ENCODE results near the gene GCN1. TPM values are rescaled to one million over a fixed set of nuclear protein-coding genes. Genes with fewer than 3 reads are reported as not detected.

Gene GCN1
- total RNA-seq, 1 experiment from 2014 or later, result 181 TPM

DNA sequence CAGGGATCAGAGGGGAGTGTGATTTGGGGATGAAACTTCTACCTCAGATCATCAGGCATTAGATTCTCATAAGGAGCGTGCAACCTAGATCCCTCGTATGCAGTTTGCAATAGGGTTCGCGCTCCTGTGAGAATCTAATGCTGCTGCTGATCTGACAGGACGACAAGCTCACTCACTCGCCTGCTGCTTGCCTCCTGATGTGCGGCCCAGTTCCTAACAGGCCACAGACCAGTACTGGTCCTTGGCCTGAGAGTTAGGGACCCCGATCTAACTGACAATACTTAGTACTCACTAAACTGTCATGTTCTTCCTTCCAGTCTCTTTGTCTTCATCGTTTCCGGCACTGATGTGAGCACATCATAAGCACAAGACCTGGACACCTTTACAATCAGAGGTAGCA is 11.7 kb upstream of the GCN1 start:
- Mint-ChIP-seq H3K27ac (no peak overlapping the region), H3K4me3 (no peak overlapping the region), H3K36me3 (peaks cover 33% of the 10 kb centered on the region), H3K9me3 (peaks cover 10% of the 10 kb centered on the region), H3K4me1 (peaks cover 3% of the 10 kb centered on the region), H3K27me3 (ENCODE audit: low read depth) (no peaks in the 10 kb centered on the region)
- ChIA-PET POLR2A (no interaction called here), CTCF (interaction anchor here (3.1 kb wide), 1 partner anchor 22 kb away, joined by 13 read pairs; no protein-coding TSS in a partner anchor)
- TF ChIP-seq ZBTB21 (CRISPR knock-in tag; IDR thresholded peaks at IDR 0.05; ENCODE audit: borderline replicate concordance) (no peak), ZNF512 (CRISPR knock-in tag; IDR thresholded peaks at IDR 0.05; ENCODE audit: borderline replicate concordance) (no peak), CREB1 (CRISPR knock-in tag; IDR thresholded peaks at IDR 0.05) (no peak), CREM (CRISPR knock-in tag; IDR thresholded peaks at IDR 0.05) (no peak)
- TF ChIP-seq, protein P1, sequence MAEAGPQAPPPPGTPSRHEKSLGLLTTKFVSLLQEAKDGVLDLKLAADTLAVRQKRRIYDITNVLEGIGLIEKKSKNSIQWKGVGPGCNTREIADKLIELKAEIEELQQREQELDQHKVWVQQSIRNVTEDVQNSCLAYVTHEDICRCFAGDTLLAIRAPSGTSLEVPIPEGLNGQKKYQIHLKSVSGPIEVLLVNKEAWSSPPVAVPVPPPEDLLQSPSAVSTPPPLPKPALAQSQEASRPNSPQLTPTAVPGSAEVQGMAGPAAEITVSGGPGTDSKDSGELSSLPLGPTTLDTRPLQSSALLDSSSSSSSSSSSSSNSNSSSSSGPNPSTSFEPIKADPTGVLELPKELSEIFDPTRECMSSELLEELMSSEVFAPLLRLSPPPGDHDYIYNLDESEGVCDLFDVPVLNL (CRISPR knock-in tag; IDR thresholded peaks at IDR 0.05; ENCODE audit: borderline replicate concordance, low read depth), result no peak
- TF ChIP-seq, protein P2, sequence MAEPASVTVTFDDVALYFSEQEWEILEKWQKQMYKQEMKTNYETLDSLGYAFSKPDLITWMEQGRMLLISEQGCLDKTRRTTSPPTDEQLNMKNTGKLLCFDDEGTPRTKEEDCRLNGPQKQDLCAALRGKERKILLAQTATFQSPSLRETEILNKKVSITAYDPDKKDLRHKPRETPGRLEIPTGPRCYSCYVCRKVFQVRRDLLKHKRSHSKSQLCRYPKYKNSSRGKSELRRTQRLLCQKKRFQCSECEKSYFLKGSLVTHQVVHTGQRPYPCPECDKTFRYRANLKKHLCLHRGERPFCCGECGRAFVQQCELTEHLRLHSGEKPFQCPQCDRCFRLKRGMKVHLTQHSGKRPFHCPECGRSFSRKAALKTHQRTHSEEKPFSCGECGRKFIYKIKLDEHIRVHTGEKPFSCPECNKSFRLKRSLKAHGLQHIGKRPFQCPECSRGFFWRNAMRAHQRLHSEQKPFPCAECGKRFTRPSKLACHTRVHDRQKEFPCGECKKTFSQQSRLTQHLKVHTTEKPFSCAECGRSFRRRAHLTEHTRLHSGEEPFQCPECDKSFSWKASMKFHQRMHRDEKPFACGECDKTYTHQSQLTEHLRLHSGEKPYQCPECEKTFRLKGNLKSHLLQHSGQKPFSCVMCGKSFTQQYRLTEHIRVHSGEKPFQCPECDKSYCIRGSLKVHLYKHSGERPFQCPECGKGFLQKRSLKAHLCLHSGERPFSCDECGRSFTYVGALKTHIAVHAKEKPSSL (CRISPR knock-in tag; conservative IDR thresholded peaks at IDR 0.05), result no peak
- no peak for DNase-seq (ENCODE audit: low spot score)
- no peak for ATAC-seq

- Mint-ChIP-seq H3K4me3 (no peak overlapping the region), H3K9me3 (peaks cover 10% of the 10 kb centered on the region), H3K27ac (no peak overlapping the region), H3K27me3 (ENCODE audit: low read depth) (no peaks in the 10 kb centered on the region), H3K36me3 (peaks cover 42% of the 10 kb centered on the region), H3K4me1 (peaks cover 13% of the 10 kb centered on the region)
- POLR2A ChIA-PET, result interaction anchor here (0.9 to 1.4 kb wide), 2 partner anchors 24 to 87 kb away, joined by 4 to 9 read pairs; partner anchors contain the start of gene RNU4-2
- ATAC-seq (no peak), DNase-seq (ENCODE audit: low spot score) (no peak)
- CTCF ChIA-PET, result interaction anchor here (1.1 to 2.1 kb wide), 2 partner anchors 24 to 32 kb away, joined by 7 to 8 read pairs; no protein-coding TSS in a partner anchor
- TF ChIP-seq, protein P3, sequence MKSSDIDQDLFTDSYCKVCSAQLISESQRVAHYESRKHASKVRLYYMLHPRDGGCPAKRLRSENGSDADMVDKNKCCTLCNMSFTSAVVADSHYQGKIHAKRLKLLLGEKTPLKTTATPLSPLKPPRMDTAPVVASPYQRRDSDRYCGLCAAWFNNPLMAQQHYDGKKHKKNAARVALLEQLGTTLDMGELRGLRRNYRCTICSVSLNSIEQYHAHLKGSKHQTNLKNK (CRISPR knock-in tag; IDR thresholded peaks at IDR 0.05), result no peak
- TF ChIP-seq, protein P4, sequence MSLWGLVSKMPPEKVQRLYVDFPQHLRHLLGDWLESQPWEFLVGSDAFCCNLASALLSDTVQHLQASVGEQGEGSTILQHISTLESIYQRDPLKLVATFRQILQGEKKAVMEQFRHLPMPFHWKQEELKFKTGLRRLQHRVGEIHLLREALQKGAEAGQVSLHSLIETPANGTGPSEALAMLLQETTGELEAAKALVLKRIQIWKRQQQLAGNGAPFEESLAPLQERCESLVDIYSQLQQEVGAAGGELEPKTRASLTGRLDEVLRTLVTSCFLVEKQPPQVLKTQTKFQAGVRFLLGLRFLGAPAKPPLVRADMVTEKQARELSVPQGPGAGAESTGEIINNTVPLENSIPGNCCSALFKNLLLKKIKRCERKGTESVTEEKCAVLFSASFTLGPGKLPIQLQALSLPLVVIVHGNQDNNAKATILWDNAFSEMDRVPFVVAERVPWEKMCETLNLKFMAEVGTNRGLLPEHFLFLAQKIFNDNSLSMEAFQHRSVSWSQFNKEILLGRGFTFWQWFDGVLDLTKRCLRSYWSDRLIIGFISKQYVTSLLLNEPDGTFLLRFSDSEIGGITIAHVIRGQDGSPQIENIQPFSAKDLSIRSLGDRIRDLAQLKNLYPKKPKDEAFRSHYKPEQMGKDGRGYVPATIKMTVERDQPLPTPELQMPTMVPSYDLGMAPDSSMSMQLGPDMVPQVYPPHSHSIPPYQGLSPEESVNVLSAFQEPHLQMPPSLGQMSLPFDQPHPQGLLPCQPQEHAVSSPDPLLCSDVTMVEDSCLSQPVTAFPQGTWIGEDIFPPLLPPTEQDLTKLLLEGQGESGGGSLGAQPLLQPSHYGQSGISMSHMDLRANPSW (CRISPR knock-in tag; conservative IDR thresholded peaks at IDR 0.05; ENCODE audit: low read depth), result no peak
- TF ChIP-seq, protein P5, sequence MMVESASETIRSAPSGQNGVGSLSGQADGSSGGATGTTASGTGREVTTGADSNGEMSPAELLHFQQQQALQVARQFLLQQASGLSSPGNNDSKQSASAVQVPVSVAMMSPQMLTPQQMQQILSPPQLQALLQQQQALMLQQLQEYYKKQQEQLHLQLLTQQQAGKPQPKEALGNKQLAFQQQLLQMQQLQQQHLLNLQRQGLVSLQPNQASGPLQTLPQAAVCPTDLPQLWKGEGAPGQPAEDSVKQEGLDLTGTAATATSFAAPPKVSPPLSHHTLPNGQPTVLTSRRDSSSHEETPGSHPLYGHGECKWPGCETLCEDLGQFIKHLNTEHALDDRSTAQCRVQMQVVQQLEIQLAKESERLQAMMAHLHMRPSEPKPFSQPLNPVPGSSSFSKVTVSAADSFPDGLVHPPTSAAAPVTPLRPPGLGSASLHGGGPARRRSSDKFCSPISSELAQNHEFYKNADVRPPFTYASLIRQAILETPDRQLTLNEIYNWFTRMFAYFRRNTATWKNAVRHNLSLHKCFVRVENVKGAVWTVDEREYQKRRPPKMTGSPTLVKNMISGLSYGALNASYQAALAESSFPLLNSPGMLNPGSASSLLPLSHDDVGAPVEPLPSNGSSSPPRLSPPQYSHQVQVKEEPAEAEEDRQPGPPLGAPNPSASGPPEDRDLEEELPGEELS (CRISPR knock-in tag; IDR thresholded peaks at IDR 0.05), result no peak
- TF ChIP-seq FOXJ3 (CRISPR knock-in tag; IDR thresholded peaks at IDR 0.05; ENCODE audit: borderline replicate concordance) (no peak), ZNF263 (CRISPR knock-in tag; IDR thresholded peaks at IDR 0.05; ENCODE audit: low read depth) (no peak), GTF2I (CRISPR knock-in tag; conservative IDR thresholded peaks at IDR 0.05) (no peak), IRF2 (CRISPR knock-in tag; IDR thresholded peaks at IDR 0.05; ENCODE audit: borderline replicate concordance, low read depth) (no peak), ZNF232 (CRISPR knock-in tag; IDR thresholded peaks at IDR 0.05) (no peak), RELA (CRISPR knock-in tag; IDR thresholded peaks at IDR 0.05; ENCODE audit: borderline replicate concordance) (no peak), TEAD1 (CRISPR knock-in tag; IDR thresholded peaks at IDR 0.05) (no peak), ZNF512 (CRISPR knock-in tag; IDR thresholded peaks at IDR 0.05; ENCODE audit: borderline replicate concordance) (no peak), ATF2 (CRISPR knock-in tag; IDR thresholded peaks at IDR 0.05; ENCODE audit: borderline replicate concordance, low read depth) (no peak), ZNF121 (CRISPR knock-in tag; IDR thresholded peaks at IDR 0.05) (no peak), ZNF219 (CRISPR knock-in tag; IDR thresholded peaks at IDR 0.05; ENCODE audit: borderline replicate concordance) (no peak), NFATC4 (CRISPR knock-in tag; IDR thresholded peaks at IDR 0.05) (no peak)
These were observed 9.7 kb upstream of the GCN1 start for GRCh38 chr12:120204171-120204570.
